CD4-positive, alpha-beta T cell treated with Interleukin-2 at 100 ng/mL for 4 hours (primary cell): Measurements from ENCODE around the gene EFCAB7.

Experiments
- DNase-seq: peaks from one replicate; pipeline ENCODE4 v3.0.0-alpha.2; 2020; ENCODE audit warnings: low spot score

The EFCAB7 gene

DNA sequence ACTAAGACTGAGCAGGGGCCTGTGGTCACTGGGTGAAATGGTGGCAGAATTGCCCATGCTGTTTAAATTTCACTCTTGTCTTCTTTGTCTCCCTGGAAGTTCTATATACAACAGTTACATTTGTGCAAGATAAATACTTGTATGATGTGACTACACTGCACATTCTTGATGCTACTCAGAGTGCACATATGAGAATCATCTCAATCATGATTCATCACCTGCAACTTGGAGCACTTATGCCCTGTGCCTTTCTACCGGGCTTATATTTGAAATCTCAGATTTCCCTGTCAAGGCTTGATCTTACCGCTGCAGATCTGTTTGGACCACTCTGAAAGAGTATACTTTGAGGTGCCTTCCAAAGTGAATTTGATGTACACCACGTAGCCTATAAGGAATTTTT, 80.5 kb downstream of the EFCAB7 start:
- no peak for DNase-seq

DNA sequence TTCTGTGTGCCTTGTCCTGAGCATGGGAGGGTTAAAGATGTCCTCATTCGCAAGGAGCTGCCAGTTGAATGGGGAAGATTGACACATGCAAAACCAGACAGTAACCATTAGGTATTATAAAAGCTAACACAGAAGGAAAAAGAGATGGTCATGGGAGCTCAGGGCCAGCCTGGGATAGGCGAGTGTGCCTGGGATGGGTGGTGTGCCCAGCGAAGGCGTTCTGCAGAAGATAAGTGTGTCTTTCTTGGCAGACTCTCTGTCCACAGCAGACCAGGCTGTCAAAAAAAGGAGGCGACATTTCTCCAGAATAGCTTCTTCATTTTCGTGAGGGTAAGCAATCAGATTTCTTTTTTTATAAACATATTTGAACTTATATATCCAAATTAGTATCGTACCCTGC, 84.0 kb downstream of the EFCAB7 start:
- DNase-seq, result no peak

DNA sequence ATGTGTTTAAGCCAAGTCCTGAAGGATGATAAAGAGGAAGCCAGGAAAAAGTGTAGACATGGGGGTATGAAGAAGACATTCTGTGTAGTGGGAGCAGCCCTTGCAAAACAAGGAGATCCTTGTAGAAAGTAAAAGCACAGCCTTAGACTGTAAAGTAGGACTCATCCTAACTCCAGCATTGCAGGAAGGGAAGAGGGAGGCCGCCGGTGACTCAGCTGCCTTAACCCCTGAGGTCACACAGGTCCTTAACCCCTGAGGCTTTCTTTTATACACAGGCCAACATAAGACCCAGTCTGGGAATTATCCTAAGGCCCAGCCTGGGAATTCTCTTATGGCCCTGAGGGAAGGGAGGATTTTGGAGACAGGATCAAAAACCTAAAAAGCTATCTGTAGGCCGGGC, 87.9 kb downstream of the EFCAB7 start:
- DNase-seq, result no peak

DNA sequence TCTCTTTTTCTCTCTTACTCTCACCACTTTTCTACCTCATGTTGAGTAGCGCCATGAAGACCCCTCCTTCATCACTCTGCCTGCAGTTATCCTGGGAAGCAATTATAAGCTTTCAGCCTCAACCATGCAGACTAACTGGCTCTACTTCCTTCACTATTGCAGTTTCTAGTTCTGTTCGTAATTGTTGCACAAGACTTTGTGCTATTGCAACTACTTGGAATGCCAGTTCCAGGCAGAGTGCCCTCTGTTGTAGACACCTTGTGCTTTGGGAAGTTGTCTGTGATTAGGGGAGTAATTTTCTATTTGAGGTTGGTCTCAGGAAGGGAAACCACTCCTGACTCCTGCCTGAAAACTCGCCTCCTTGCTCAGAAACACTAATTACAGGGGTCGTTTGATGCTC, 89.2 kb downstream of the EFCAB7 start:
- no peak for DNase-seq

DNA sequence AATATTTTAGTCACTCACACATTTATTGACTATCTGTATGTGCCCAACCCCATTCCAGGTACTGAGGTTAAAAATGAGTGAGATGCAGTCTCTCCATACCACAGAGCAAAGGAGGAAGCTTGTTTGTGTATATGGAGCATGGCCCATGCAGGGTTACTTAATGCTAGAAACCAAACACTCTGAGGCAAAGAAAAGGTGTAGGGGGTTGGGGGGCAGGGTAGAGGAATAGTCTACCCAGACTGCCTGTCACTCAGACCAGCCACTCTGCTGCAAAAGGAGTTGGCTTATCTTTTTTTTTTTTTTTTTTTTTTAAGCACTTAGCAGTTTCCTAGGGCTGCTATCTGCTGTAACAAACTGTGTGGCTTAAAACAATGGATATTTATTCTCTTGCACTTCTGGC, 89.6 kb downstream of the EFCAB7 start:
- no peak for DNase-seq

DNA sequence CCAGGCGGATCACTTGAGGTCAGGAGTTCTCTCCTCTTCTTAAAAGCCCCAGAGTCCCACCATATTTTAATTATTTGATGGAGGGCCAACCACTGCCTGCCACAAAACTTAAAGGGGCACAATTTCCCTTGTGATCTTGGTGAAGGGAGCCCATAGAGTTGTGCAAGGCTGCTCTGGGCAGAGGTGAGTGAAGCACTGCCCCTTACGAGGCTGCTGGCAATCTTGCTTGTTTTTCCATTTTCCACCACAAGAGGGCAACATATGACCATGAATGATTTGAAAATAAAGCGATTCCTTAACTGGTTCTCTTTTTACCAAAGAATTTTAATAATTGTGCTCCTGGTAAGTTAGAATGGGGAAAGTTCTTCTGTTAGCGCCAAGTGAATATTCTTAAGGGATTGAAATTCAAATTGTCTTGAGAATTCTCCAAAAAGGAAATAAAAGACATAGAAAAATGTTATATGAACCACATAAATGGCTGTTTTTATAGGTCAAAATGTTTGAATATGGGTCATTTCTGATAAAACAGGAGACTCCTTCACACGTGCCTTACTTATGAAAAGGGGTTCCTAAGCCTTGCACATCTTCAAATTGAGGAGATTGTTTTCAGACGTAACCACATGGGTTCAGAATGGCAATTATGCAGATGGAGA, 92.6 kb downstream of the EFCAB7 start:
- DNase-seq, result peak; percentile 86

DNA sequence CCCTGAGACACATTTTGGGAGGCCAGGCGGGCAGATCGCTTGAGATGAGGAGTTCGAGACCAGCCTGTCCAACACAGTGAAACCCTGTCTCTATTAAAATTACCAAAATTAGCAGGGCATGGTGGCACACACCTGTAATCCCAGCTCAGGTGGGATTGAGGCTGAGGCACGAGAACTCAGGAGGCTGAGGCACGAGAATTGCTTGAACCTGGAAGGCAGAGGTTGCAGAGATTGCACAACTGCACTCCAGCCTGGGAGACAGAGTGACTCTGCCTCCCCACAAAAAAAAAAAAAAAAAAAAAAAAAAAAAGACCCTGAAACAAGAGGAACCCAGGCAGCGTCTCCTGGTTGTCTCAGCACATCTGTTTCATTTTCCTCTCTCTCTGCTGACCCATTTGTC, 94.1 kb downstream of the EFCAB7 start:
- DNase-seq, result no peak

DNA sequence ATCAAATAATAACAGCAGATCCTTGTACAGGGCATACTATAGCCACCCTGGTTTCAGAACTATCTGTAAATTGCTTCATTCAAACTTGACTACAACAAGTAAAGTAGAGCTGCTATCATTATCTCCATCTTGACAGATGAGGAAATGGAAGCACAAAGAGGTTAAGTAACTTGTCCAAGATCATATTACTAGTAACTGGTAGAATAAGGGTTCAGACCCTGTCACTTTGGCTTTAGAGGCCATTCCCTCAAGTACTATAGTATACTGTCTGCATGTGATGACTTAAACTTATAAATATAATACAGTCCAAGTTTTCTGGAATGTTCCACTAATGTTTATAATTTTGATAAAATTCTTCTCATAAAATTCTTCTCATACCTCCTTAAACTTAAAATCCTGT, 94.7 kb downstream of the EFCAB7 start:
- no peak for DNase-seq

DNA sequence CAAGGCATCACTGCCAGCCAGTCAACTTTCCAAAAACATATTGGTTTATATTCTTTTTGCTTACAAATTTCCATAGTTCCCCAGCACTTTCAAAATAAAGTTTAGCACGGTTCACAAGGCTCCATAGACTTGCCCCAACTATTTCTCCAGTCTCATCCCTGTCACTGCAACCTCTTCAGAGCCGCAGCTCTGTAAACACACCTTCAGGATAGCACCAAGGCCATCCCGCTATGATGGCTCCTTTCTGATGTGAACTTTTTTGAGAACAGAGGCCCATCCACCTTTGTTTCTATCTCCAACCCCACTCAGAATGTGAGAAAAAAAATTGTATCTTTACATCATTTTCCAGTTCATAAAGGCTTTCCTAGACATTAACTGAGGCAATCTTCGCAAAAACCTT, 96.2 kb downstream of the EFCAB7 start:
- DNase-seq, result no peak

DNA sequence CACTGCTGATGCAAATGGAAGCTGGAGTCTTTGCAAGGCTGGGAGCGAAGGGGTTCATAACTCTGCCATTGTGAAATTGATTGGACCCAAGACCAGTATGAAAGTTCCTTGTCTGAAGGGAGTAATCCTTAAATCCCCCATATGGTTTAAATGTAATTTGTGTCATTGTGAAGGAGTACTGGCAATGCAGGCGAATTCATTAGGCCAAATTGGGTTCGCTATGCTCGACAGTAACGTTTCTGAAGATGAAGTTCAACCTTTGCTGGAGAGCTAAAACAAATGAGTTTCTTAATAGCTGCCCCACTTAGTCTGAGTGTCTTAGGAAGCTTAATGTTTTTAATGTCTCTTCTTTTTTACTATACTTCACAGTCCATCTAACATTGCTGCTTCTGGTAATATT, 97.3 kb downstream of the EFCAB7 start:
- no peak for DNase-seq

DNA sequence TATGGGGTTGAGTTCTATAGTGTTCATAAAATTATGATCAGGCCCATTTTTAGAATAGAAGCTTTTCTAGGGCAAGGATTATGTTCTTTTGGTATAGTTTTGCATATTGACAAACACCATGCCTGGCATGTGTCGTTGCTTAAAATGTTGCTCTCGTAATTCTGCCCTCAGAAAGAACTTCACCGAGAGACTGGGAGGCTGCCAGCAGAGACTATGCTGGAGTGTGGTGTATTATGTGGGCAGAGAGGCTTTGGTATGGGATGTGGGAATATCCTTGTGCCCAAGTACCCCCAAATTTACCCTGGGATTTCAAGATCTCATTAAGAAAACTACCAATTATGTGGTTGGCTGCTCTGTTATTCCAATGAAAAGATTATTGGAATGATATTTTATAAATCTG, 97.8 kb downstream of the EFCAB7 start:
- no peak for DNase-seq

DNA sequence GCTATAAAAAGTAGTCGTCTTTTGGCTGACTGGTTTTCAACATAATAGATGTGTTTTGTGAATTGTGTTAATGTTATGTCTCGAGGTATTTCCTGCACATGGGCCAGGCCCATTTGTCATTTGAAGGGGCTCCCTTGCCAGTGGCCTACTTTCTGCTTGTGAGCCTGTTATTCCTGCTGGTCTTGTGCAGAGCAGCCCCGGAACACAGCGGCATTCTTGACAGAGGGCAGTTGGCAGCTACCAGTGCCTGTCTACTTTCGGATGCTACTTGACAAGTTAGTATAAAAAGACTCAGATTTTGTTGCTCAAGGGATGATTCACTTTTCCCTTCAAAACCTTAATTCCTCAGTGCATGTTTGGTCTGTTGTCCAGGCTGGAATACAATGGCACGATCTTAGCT, 98.4 kb downstream of the EFCAB7 start:
- DNase-seq, result no peak
